GM21723 (cell line): ENCODE measurements around the gene NRL.
"Not testable (repeated sequence)": the region's sequence is repeated elsewhere in the genome, so short reads cannot be mapped to it uniquely, and the experiment has no call there.

Source experiments
- ATAC-seq: cut with Tn5 transposase; IDR thresholded peaks from one replicate; pipeline ENCODE4 v1.9.1; 2021; ENCODE audit warnings: mild to moderate bottlenecking, moderate library complexity; ENCODE audit not compliant: unreplicated experiment

The NRL gene

DNA sequence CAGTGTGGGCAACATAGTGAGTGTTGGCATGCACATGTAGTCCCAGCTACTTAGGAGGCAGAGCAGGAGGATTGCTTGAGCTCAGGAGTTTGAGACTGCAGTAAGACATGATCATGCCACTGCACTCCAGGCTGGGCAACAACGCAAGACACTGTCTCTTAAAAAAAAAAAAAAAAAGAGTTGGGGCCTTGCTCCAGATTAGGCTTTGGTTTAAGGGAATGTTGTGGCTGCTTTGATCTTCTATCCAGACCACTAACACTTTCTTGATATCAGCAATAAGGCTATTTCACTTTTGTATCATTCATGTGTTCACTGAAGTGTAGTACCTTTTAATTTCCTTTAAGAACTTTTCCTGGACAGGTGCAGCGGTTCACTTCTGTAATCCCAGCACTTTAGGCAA is 12.9 kb upstream of the NRL start:
- no peak for ATAC-seq

DNA sequence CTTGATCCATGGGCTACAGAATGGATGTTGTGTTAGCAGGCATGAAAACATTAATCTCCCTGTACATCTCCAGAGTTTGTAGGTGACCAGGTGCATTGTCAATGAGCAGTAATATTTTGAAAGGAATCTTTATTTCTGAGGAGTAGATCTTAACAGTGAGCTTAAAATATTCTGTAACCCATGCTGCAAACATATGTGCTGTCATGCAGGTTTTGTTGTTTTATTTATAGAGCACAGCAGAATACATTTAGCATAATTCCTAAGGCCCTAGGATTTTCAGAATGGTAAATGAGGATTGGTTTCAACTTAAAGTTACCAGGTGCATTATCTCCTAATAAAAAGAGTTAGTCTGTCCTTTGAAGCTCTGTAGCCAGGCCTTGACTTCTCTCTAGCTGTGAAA is 12.2 kb upstream of the NRL start:
- no peak for ATAC-seq

DNA sequence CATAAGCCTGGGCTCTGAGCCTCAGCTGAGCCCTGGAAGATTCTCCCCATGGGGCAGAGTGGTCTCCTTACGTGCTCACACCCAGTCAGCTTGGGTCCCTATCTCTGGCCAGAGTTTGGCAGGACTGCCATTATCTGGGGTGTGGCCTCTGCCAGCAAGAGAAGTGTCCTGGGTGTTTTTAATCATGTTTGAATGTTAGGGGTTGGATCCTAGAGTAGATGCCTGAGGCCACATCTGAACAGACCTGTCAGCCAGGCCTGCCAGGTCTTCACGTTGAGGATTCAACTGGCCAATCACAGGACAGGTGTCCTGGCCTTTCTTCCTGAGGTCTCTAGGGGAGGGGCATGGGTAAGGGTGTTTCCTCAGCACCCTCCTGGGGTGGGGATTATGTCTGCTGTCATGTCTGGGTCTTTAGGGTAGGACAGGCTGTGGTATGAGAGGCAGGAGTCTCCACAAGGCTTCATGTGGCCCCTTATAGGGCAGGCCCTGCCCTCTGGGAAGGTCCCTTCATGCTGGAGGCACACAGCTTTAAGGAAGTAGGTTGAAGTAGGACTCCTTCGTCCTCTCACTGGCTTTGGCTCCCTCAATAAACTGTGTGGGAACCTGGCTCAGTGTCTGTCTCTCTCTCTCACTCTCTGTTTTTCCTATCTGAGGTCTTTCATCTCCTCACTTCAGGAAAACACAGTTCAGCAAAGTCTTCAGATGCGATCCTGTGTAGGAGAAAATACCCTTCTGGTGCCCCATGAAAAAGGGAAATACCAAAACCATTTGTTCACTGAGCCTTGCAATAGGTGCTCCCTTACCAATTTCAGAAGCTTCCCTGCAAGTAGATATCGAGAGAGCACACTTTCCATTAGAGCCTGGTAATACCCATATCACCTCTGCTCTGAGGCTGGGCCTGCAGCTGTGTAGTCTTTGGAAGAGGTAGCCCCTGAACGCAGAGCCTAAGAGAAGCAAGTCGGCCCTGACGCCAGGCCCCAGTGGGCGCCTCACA is 9.0 kb upstream of the NRL start:
- peak; percentile 72 for ATAC-seq

DNA sequence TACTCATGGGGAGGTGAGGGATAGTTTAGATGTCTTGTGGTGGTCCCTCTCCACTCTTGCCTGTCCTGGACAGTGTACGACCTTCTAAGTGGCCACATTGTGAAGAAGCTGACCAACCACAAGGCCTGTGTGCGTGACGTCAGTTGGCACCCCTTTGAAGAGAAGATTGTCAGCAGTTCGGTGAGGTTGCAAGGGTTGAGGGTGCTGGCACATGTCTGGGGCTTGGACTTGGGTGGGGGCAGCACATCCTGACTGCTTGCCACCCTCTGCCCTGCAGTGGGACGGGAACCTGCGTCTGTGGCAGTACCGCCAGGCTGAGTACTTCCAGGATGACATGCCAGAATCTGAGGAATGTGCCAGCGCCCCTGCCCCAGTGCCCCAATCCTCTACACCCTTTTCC is 8.1 kb upstream of the NRL start:
- no peak for ATAC-seq

DNA sequence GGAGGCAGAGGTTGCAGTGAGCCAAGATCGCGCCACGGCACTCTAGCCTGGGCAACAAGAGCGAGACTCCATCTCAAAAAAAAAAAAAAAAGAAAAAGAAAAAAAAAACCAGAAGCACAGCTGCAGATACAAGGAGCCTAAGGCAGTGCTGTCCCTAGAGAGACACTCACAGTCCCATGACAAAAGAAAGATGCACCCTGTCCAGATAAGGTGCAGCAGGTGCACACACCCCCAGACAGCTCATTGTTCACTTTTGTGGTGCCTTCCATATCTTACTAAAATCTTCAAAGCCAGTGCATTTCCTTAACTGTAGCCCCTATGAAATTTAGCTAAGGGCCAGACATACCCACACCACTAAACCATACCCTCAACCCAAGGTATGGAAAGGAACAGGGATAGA is 7.7 kb upstream of the NRL start:
- ATAC-seq = no peak

DNA sequence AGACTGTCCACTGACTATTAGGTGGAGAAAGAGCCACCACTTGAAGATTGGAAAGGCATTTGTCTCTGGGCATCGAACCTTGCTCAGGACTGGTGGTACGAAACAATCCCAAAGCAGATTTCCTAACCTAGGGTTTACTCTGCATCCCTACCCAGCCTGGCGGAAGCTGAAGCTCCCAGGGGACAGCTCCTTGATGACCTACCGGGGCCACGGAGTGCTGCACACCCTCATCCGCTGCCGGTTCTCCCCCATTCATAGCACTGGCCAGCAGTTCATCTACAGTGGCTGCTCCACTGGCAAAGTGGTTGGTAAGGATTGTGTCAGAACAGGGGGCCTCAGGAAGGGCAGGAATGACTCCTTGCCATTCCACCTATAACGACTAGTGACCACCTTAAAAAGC is 6.5 kb upstream of the NRL start:
- no peak for ATAC-seq

DNA sequence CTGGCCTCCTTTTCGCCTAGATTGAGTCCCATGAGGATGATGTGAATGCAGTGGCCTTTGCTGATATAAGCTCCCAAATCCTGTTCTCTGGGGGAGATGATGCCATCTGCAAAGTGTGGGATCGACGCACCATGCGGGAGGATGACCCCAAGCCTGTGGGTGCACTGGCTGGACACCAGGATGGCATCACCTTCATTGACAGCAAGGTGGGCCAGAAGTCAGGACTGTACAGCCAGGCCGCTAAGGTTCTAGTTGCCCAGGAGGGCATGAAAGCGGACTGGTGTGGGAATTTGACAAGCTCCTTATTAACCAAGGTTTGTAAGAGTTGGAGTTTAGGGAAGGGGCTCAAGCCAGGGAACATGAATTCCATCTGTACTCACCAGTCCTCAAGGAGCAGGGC is 4.9 kb upstream of the NRL start:
- ATAC-seq = no peak

DNA sequence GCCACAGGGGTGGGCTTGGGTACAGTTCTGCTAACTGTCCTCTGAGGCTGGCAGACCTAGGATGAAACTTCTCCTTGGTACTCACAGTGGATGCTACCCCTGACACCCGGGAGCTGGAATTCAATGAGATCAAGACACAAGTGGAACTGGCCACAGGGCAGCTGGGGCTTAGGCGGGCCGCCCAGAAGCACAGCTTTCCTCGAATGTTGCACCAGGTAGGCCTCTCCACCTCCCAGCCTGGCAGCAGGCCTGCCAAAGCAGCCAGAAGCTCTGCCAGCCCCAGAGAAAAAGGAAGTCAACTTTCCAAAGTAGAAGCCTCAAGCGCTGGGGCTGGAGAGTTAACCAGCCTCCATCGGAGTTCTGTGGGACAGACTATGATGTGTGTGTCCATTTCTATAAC is 2.4 kb upstream of the NRL start:
- no peak for ATAC-seq

DNA sequence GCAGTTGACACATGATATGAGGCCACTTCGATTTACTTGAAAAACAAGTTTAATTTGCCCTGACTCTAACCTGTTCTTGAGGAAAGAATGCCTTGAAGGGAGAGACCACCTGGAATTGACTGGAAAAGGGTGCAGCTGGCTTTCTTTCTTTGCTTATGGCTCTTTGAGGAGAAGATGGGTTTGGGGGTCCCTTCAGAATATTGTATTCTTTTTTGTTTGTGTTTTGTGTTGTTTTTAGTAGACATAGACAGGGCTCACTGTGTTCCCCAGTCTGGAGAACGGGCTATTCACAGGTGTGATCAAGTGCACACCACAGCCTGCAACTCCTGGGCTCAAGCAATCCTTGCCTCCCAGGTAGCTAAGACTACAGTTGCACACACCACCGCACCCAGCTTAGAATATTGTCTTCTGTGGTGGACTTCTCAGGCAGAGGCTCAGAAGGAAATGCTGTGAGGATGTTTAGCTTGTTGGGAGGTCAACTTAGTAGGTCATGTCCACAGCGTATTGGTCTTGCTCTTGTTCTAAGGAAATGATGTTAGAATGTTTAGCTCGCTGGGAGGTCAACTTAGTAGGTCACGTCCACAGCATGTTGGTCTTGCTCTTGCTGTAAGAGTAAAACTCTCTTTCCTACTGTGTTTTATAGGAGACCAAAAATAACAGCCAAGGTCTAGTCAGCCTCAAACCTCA is 1.5 kb upstream of the NRL start:
- no peak for ATAC-seq

DNA sequence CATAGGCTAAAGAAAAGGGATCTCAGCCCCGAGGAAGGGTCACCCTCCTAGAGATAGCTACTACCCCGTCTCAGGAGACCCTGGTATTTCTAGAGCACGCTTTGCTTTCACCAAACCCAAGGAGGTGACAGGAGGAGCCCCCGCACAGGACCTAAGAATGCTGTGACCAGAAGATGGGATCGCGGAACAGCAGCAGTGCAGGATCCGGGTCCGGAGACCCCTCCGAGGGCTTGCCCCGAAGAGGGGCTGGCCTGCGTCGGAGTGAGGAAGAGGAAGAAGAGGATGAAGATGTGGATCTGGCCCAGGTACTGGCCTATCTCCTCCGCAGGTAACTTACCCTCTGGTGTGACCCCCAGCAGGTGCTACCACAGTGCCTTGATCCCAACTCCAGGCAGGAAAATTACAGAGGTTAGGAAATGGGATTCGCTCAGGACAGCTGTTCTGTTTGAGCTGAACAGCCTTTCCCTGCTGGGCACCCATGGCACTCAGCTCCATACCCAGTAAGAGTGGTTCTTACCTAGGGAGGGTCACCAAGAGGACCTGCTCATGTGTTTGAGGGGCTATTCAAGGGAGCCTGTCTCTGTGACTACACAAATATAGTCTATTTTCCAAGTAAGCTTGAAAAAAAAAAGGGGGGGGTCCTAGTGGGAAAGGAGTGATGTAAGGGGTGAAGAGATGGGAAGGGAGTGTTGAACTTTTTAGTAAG is 826 bp upstream of the NRL start:
- ATAC-seq = no peak

DNA sequence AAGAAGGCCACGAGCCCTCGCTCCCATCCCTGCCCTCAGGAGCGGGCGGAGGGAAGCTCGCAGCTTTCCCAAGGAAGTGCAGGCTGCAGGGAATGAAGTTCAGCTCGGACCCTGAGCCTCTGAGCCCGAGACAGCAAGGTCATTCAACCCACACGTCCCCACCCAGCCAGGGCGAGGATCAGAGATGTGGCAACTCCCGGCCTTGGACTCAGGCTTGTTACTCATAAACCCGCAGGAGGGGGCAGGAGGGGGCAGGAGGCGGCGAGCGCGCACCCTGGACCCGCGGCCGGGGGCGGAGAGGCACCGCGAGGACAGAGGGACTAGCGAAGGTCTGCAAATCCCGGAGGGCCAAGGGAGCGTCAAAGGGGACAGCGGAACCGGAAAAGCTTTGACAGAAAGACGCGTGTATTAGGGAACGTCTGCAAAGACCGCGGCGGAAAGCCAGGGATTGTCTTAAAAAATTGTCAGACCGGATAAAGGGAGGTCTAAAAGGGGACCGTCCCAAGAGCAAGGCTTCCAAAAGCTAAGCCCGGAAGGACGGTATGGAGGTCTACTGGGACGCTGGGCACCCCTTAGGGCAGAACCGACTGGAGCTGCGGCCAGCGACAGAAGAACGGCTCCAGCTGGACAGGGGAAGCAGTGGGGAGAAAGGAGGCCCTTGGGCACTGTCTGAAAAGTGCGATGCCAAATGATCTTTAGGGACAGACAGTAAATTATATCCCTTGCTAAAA is 783 bp downstream of the NRL start:
- peak; percentile 39 for ATAC-seq

DNA sequence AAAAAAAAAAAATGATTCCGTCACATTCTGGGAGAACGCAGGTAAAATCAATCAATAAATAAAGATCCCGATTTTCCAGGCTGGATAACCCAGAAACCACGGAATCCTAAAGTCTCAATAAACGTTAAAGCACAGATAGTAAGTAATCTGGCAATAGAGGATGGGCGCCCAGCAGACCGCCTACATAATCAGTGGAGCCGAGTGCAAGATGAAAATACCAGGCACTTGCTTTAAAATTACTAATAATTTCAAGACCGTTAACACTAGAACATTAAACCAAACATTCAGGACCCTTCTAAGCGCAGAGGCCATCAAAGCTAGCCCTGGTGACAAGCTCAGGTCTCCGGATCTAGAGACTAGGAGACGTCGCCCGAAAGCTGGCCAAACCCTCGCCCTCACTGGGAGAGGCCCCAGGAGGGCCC is 1.4 kb downstream of the NRL start:
- no peak for ATAC-seq

DNA sequence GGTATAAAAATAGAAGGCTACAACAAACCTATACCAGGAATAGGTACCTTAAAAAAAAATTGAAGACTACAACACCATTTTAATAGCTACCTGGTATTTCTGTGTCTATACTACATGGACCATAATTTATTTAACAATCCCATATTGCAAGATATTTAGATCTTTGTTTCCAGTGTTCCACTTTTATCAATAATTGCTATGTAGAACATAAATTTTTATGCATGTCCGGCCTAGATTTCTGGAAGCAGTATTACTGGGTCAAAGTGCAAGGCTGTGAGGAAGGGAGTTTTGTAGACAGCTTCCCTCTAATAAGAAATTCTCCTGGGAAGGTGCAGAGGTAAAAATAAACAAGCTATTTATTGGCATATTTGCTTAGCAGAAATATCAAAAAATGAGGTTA is 4.2 kb downstream of the NRL start:
- ATAC-seq = no peak

DNA sequence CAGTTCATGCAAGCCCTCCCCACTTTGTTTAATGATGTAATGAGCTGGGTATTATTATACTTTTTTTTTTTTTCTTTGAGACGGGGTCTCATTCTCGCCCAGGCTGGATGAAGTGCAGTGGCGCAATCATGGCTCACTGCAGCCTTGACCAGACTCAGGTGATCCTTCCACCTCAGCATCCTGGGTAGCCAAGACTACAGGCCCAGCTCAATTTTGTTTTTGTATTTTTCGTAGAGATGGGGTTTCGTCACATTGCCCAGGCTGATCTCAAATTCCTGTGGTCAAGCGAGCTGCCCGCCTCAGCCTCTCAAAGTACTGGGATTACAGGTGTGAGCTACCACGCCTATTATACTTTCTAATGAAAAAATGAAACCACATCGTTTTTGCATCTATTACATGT is 4.7 kb downstream of the NRL start:
- no peak for ATAC-seq

DNA sequence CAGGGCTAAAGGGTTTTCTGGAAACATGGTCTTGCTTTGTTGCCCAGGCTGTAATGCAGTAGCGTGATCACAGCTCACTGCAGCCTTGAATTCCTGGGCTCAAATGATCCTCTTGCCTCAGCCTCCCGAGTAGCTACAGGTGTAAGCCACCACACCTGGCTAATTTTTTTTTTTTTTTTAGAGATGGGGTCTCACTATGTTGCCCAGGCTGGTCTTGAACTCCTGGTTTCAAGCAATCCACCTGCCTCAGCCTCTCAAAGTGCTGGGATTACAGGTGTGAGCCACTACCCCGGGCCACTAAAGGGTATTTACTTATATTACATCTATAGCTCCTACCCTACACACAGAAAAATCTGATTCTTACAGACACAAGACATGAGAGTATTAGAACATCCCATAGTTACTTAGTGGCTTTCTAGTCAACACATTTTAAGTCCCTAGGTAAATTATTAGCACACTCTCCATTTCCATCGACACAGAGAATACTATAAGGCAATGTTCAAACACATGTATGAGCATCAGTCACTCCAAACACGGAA is 6.3 kb downstream of the NRL start:
- peak; percentile 37 for ATAC-seq

DNA sequence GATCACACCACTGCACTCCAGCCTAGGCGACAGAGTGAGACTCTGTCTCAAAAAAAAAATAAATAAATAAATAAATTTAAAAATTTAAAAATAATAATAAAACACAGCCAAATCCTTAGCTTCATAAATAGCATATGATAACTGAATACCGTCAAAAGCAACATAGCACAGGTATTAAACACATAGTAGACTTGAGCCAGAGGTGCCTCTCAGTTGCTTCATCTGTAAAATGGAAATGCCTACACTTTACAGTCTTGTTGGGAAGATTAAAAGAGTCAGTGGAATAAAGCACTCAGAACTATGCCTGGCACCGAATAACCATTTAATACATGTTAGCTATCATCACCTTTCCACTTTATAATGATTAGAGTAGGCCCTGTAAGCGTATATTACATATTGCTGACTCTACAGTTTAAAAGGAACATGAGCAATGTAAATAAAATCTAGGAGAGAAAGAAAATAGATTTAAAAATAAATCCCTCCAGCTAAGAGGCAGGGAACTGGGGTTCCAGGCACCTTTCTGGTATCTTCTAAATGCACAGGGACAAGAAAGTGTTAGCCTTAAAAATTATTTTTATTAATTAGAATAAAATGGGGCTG is 8.0 kb downstream of the NRL start:
- no peak for ATAC-seq

DNA sequence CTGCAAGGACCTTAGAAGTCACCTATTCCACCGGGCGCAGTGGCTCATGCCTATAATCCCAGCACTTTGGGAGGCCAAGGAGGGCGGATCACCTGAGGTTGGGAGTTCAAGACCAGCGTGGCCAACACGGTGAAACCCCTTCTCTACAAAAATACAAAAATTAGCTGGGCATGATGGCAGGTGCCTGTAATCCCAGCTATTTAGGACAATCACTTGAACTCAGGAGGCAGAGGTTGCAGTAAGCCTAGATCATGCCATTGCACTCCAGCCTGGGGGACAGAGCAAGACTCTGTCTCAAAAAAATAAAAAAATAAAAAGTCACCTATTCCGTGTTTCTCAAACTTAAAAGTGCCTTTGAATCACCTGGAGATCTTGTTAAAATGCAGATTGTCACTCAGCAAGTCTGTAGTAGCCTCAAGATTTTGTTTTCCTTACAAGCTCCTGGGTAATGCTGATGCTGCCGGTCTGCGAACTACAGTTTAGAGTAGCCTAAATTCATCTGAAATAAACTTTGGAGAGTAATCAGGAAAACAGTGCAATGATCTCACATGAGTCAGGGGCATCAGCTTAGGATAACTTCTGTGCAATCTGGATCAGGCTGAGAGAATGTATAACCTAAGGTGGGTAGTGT is 9.0 kb downstream of the NRL start:
- not testable (repeated sequence) for ATAC-seq

DNA sequence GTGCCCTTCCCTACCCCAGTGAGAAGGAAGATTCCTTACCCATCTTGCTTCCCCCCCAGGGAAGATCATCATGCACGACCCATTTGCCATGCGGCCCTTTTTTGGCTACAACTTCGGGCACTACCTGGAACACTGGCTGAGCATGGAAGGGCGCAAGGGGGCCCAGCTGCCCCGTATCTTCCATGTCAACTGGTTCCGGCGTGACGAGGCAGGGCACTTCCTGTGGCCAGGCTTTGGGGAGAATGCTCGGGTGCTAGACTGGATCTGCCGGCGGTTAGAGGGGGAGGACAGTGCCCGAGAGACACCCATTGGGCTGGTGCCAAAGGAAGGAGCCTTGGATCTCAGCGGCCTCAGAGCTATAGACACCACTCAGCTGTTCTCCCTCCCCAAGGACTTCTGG is 11.3 kb downstream of the NRL start:
- ATAC-seq = no peak

DNA sequence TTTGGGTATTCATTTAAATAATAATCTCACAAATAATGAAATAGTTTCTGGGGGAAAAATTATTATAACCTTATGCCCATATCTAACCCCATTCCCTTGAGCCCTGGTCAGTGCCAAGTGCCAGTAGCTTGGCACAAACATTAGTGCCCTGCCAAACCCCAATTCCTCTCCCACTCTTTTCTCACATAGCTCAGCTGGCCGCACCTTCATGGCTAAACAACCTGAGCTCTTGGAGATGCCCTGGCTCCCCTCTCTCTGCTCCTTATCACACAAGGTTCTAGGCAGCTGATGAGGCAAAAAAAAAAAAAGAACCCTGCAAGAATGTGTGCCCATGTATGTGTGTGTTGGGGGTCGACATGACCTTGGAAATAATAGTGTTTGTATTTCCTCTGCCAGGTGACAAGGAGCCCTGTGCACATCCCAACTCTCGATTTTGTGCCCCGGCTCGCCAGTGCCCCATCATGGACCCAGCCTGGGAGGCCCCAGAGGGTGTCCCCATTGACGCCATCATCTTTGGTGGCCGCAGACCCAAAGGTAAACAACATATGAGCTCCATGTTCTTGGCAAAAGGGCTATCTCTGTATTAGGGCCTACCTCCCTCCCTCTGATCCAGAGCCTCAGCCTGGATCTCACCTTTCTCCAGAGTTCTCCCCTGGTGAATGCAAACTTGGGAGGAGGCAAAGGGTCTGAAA is 12.2 kb downstream of the NRL start:
- no peak for ATAC-seq
